Hematopoietic multipotent progenitor cell treated with erythropoietin and hydrocortisone succinate and interleukin-3 and kit ligand, for 15 days (in vitro differentiated cells): Measurements from ENCODE around the gene NEK8.

ENCODE experiments used
- DNase-seq: peaks from one replicate; pipeline ENCODE4 v3.0.0-alpha.2; 2015; ENCODE audit warnings: low spot score

The NEK8 gene

GRCh38 chr17:28728364-28729200 lies at the start of gene NEK8:
Gene NEK8 (plus strand): TSS chr17:28728788. CDS start chr17:28728814, 26 bp downstream.
- peak; percentile 97 for DNase-seq

GRCh38 chr17:28682655-28683054 lies 45.9 kb upstream of the NEK8 start:
- DNase-seq = no peak

DNA sequence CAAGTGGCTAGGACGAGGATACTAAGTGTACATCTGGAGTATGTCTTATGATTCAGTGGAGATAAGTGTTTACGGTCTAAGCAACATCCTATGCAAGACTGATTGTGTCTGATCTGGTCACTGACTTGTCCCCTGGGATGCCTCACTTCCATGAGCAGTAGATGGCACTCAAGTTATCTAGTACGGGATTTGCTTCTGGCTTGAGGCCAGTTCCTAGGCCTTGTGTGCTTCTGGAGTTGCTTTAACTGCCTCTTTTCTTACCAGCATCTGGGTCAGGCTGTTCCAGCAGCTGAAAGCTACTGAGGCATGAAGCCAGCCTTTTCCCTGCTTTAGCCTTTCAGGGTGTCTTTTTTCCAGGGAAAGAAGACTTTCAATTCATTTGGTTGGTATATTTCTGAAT lies 43.6 kb upstream of the NEK8 start:
- no peak for DNase-seq

DNA sequence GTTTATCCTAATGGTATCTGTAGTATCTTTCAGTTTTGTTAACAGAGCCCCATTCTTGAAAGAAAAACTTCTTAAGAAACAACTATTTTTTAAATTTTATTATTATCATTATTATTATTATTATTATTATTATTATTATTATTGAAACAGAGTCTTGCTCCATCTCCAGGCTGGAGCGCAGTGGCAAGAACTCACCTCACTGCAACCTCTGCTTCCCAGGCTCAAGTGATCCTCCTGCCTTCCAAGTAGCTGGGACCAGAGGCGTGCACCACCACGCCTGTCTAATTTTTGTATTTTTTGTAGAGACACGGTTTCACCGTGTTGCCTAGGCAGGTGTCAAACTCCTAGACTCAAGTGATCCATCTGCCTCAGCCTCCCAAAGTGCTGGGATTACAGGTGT lies 43.2 kb upstream of the NEK8 start:
- DNase-seq = no peak

DNA sequence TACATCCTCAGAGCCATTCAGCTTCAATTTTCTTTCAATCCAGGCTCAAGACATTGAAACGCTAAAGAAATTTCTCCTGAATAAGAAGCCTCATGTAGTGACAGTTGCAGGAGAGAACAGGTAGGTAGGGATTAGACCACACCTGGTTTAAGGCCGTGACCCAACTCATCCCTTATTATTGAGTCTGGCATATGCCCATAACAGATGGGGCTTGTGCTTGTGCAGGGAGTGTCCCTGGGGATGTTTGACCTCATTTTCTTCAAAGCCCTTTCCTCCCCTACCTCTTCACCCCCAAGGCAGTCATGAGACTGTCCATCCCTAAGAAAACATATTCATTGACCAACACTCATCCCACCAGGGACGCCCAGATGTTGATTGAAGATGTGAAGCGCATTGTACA lies 42.3 kb upstream of the NEK8 start:
- DNase-seq = no peak

GRCh38 chr17:28688481-28688880 lies 40.1 kb upstream of the NEK8 start:
- no peak for DNase-seq

DNA sequence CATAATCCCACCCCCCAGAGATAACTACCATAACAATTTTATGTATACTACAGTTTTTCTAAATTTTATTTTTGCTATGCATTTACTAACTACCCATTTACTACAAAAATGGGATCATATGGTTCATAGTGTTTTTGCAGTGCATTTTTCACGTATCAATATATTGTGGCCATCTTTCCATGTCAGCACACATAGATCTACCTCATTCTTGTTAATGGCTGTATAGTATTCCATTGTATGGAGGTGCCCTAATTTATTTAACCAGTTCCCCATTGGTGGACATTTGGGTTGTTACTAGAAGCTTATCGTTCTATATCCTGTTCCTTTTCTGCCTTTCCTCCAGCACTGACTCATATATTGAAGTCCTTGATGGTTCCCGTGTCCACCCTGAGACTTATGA lies 39.6 kb upstream of the NEK8 start:
- no peak for DNase-seq

- no peak for DNase-seq
These were observed 34.7 kb upstream of the NEK8 start for GRCh38 chr17:28693869-28694268.

DNA sequence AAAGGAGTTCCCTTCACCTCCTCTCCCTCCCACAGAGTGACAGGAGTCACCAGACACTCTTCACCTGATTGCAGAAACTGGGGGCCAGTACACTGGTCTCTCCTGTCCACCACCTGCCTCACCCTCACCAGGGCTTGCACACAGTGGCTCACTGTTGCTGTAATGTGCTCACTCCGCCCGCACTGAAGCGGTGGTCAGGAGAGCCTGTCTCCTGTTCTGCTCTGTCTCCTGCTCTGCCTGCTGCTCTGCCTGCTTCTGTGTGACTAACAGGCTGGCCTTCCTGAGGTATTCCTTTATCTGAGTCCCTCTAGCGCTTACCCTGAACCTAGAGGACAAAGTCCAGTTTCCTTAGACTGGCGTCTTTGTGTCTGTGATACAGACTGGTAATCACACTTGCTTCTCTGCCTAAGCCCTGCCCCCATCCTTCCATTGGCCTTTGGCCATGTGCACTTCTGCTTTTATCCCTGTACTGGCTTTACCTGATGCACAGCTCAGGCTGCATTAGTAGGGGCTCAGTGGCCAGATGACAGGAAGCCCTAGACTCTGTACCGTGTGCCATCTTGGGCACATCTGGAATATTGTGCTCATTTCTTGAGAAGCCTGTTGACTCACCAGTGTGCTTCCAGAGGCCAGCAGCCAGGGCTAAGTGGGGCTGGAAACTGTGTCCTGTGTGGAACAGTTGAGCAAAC lies 30.2 kb upstream of the NEK8 start:
- no peak for DNase-seq

- no peak for DNase-seq
These were observed 28.3 kb upstream of the NEK8 start for GRCh38 chr17:28700278-28700677.

- DNase-seq = no peak
These were observed 27.6 kb upstream of the NEK8 start for GRCh38 chr17:28700830-28701492.

GRCh38 chr17:28702026-28702751 lies 26.4 kb upstream of the NEK8 start:
- no peak for DNase-seq

GRCh38 chr17:28702752-28703150 lies 25.8 kb upstream of the NEK8 start:
- DNase-seq = no peak

DNA sequence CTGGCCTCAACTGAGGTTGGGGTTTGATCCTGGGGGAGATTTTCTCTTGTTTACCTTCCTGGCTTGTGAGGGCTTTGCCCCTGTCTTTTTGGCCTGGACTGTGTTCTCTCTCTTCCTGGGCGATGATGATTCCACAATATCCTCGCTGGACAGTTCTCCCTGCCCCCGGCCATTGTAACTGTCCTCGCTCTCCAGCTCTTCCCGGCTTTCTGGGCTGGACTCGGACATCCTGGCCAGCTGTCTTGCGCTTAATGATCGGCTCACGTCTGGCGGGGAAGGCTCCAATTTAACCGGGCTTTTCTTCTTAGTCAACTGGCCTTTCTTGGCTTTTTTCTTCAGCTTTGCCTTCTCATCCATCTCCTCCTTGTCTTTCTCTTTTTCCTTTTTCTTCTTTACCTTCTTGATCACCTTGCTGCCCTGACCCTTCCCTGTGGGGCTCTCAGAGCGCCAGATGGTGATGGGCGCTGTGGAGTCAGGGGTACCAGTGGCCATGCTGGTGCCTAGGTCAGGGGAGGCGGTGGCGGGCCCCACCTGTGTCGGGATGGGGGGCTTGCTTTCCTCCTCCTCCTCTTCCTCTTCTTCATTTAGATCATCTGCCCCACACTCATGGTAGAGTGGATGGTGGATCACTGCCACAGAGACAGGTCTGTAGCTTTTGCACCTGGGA lies 24.9 kb upstream of the NEK8 start:
- DNase-seq = no peak

DNA sequence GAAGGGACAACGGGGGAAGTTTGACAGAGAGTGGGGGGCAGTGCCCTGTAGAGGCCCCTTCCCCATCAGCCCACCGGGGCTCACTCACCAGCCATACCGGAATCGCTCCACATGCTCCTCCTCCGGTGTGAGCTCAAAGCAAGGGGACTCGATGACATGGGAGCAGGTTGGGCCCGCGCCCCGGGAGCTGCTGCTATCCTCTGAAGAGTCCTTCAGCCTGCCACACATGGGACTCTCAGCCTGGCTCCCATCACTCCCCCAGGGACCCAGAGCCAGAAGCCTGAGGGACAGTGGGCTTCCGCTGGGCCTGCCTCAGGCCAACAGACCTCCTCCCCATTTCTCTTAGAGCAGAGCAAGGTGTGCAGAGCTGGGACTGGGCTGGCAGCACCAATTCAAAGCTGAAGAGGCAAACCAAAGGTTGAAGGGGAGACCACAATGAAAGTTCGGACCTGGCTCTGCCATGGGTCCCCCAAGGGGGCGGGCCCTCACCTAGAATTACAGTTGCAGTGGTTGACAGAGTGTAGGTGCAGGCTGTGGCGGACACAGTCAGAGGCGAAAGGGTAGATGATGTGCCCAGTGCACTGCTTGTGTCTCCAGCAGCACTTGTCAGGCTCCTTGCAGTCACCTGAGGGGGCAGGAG lies 24.2 kb upstream of the NEK8 start:
- no peak for DNase-seq

DNA sequence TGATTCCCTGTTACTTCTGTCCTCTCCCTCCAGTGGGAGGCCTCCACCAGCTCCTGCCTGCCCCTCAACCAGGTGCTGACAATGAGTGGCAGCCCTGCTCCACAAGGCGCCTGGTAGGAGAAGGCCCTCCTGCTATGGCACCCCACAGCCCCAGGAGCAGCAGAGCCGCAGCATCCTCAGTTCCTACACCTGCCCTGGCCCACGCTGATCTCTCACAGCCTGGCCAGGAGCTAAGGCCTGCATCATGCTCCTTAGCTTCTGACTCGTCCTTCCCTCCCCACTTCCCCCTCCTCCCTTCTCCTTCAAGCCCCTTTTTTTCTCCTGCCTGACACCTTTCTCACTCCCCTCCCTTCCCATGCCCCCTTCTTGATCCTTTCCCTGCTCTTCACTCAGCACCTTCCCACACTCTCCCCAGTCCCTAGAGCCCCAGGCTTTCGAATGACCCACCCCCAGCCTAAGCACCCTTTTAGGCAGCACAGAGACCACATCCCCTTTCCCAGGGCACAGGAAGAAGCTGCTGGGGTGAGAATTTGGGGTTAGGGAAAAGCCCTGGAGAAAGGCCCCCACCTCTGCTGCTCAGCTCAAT lies 23.4 kb upstream of the NEK8 start:
- DNase-seq = no peak

DNA sequence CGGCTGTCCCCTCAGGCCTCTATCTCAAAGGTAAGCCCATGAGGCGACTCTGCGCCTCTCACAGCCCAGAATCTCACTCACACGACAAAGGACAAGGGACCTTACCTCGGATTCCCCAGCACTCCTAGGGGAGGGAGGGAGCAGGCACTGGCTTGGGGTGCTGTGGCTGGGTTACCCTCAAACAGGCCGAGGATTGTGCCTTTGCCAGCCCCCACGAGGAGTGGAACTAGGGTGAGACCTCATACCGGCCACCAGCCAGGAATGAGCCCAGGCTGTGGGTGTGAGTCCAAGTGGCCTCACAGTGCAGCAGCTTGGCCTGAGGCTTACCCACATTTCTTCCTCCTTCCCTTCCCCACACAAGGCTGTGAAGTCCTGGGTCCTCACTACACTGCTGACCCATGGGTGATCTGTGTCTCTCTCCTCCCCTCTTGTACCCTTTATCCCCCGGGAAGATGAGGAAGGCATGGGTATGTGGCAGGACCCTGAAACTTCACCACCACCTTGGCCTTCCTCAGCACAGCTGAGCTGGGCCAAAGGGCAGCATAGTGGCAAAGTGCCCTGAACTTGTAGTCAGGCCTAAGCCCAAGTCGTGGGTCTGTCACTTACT lies 22.8 kb upstream of the NEK8 start:
- no peak for DNase-seq

- DNase-seq = no peak
These were observed 21.9 kb upstream of the NEK8 start for GRCh38 chr17:28706471-28707338.

DNA sequence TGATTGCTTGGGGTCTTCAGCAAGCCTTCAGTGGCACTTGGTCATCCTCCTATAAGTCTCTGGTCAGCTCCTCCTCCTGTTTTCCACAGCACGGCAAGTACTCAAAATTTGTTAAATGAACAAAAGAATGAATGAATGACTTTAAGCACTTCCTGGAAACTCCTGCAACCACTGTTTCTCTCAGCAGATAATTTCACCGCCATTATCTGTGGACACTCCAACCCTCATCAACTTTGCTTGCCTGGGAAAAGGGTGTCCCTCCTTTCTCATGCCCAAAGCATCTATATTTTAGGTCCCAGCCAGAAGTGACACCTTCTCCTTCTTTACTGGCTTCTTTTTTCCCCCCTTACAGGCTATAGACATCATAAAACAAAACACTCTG lies 21.3 kb upstream of the NEK8 start:
- no peak for DNase-seq
